Endothelial cell of umbilical vein (primary cell): Measurements from ENCODE around the gene ADGRD2. TPM values are rescaled to one million over a fixed set of nuclear protein-coding genes. Genes with fewer than 3 reads are reported as not detected.

Experiments used
- BruUV-seq: library from RNA; stranded (reverse); fragments of 400-500 nt; replicated peaks from 2 replicates; lab custom pipeline; 2021; lab: Mats Ljungman, UMichigan
- CTCF ChIA-PET: fragments of 300-600, 350-600 bp; sonication (Branson Sonifier 250); formaldehyde crosslinking; loops from one replicate; lab custom pipeline; 2021; ENCODE audit warnings: antibody characterized with exemption, inconsistent platforms; lab: Charles Lee
- POLR2A ChIA-PET: fragments of 300-600, 350-600 bp; sonication (Branson Sonifier 250); formaldehyde crosslinking; loops from one replicate; lab custom pipeline; 2021; ENCODE audit warnings: antibody characterized with exemption, inconsistent platforms; lab: Charles Lee
- DNase-seq: peaks from one replicate; pipeline ENCODE4 v3.0.0-alpha.2; 2011; ENCODE audit warnings: low read depth, low spot score
- FAIRE-seq: peaks from 2 replicates; lab custom pipeline; 2011; peaks lifted over from hg19 to GRCh38; lab: Jason Lieb, UNC
- H2AFZ ChIP-seq: 2 replicates; pipeline ENCODE4 v1.6.0; 2012; ENCODE audit warnings: low read depth, low read length, control low read depth, inconsistent platforms
- H3K27ac ChIP-seq: 2 replicates; pipeline ENCODE4 v1.5.1; 2011; ENCODE audit warnings: low read depth, mild to moderate bottlenecking, control low read depth, low read length, moderate library complexity; ENCODE audit not compliant: insufficient read depth
- H3K27me3 ChIP-seq, 2 experiments: 2 replicates each; pipeline versions ENCODE4 v1.6.0 to v1.6.1; 2011; ENCODE audit warnings: low read length in 2 of 2, mixed read lengths in 1 of 2; ENCODE audit not compliant: control insufficient read depth in 2 of 2, insufficient read depth in 2 of 2
- H3K36me3 ChIP-seq, 2 experiments: 2 replicates in 1 of 2; 3 replicates in 1 of 2; pipeline ENCODE4 v1.5.1; 2011; ENCODE audit warnings: low read length in 2 of 2, mild to moderate bottlenecking in 1 of 2, moderate library complexity in 1 of 2; ENCODE audit not compliant: control insufficient read depth in 2 of 2, insufficient read depth in 2 of 2; ENCODE audit errors: extremely low read depth in 1 of 2
- H3K4me1 ChIP-seq: 3 replicates; pipeline ENCODE4 v1.5.1; 2011; ENCODE audit warnings: mild to moderate bottlenecking, low read length; ENCODE audit not compliant: control insufficient read depth, insufficient read depth; ENCODE audit errors: extremely low read depth
- H3K4me2 ChIP-seq: 2 replicates; pipeline ENCODE4 v1.6.1; 2011; ENCODE audit warnings: low read length, control low read depth, mixed read lengths; ENCODE audit not compliant: insufficient read depth
- H3K4me3 ChIP-seq, 3 experiments: fragments of 200-600 bp in 1 of 3; sonication (generic), shearing (Covaris generic) in 1 of 3; replicated peaks in 1 of 3; 2 replicates each; pipeline ENCODE4 v1.5.1; 2011 to 2016; ENCODE audit warnings: control low read depth in 3 of 3, low read length in 3 of 3, mild to moderate bottlenecking in 2 of 3, inconsistent platforms in 1 of 3, low read depth in 1 of 3, moderate library complexity in 1 of 3; ENCODE audit not compliant: insufficient read depth in 1 of 3
- H3K79me2 ChIP-seq: 2 replicates; pipeline ENCODE4 v1.6.0; 2012; ENCODE audit warnings: low read length, inconsistent platforms; ENCODE audit not compliant: control insufficient read depth, insufficient read depth
- H3K9ac ChIP-seq: replicated peaks from 2 replicates; pipeline ENCODE3; 2011; ENCODE audit warnings: low read length, control low read depth; ENCODE audit not compliant: insufficient read depth; ENCODE audit errors: extremely low read depth
- H3K9me1 ChIP-seq: replicated peaks from 3 replicates; pipeline ENCODE4 v1.6.0; 2011; ENCODE audit warnings: mild to moderate bottlenecking, low read length; ENCODE audit not compliant: control insufficient read depth, insufficient read depth; ENCODE audit errors: extremely low read depth
- H3K9me3 ChIP-seq: replicated peaks from 2 replicates; pipeline ENCODE4 v1.5.1; 2012; ENCODE audit warnings: low read length, inconsistent platforms; ENCODE audit not compliant: control insufficient read depth, insufficient read depth
- H4K20me1 ChIP-seq: replicated peaks from 2 replicates; pipeline ENCODE3; 2011; ENCODE audit warnings: mild to moderate bottlenecking, low read length; ENCODE audit not compliant: control insufficient read depth, insufficient read depth; ENCODE audit errors: extremely low read depth
- EZH2 ChIP-seq: IDR thresholded peaks from 2 replicates; pipeline ENCODE4 v1.6.1; 2012; ENCODE audit warnings: borderline replicate concordance, low read depth, mild to moderate bottlenecking, moderate library complexity, low read length, inconsistent platforms; ENCODE audit not compliant: severe bottlenecking
- FOS ChIP-seq: IDR thresholded peaks from 2 replicates; pipeline ENCODE4 v1.6.1; 2011; ENCODE audit warnings: mild to moderate bottlenecking, low read length, moderate library complexity, borderline replicate concordance; ENCODE audit not compliant: insufficient read depth
- GATA2 ChIP-seq: IDR thresholded peaks from 2 replicates; pipeline ENCODE4 v1.7.0; 2011; ENCODE audit warnings: low read depth, mild to moderate bottlenecking, moderate library complexity, mixed read lengths, low read length; ENCODE audit not compliant: insufficient read length, insufficient read depth
- JUN ChIP-seq: IDR thresholded peaks from 2 replicates; pipeline ENCODE4 v1.6.1; 2011; ENCODE audit warnings: borderline replicate concordance, low read depth; ENCODE audit not compliant: insufficient read length, insufficient read depth
- MYC ChIP-seq: IDR thresholded peaks from one replicate; pipeline ENCODE4 v1.6.1; 2011; ENCODE audit warnings: mild to moderate bottlenecking, low read depth, low read length
- POLR2A ChIP-seq: IDR thresholded peaks from 2 replicates; pipeline ENCODE4 v1.6.1; 2012; ENCODE audit warnings: low read depth, mild to moderate bottlenecking, control low read depth, low read length
- POLR2AphosphoS5 ChIP-seq: IDR thresholded peaks from 2 replicates; pipeline ENCODE4 v1.6.1; 2012; ENCODE audit warnings: low read depth, mild to moderate bottlenecking, control low read depth, low read length, moderate library complexity; ENCODE audit not compliant: insufficient read depth
- dilution Hi-C: fragments of 300-500 bp; cut with MboI; formaldehyde crosslinking; loops from one replicate; pipeline ENCODE4 v1.15.0; 2019; ENCODE audit warnings: low sequenced_read_pairs; ENCODE audit not compliant: extremely low pct_ligation_motif_present
- intact Hi-C: fragments of 100-400 bp; cut with micrococcal nuclease; formaldehyde crosslinking; loops from one replicate; pipeline ENCODE4 v1.10.0; 2022
- polyA plus RNA-seq, 4 experiments: library from polyadenylated mRNA; depleted of rRNA in 3 of 4; stranded (reverse) in 3 of 4; unstranded in 1 of 4; fragments of >200 nt; gene quantifications; 2 replicates each; pipeline versions ENCODE4 v1.2.1 to v1.2.3, GENCODE V29; 2011 to 2012; ENCODE audit warnings: missing spikeins in 1 of 4
- total RNA-seq: library from RNA; stranded (reverse); gene quantifications from 2 replicates; pipeline ENCODE4 v1.2.3, GENCODE V29; 2021
- TF ChIP-seq, protein P1 (sequence below): IDR thresholded peaks from 2 replicates; pipeline ENCODE4 v1.6.1; 2011; ENCODE audit not compliant: insufficient read depth, insufficient read length
- TF ChIP-seq, protein P2 (sequence below), 2 donors: IDR thresholded peaks; 1 replicate in 1 of 2; 2 replicates in 1 of 2; pipeline ENCODE4 v1.5.1; 2011; ENCODE audit warnings: low read length in 2 of 2, mild to moderate bottlenecking in 2 of 2, moderate library complexity in 2 of 2, control low read depth in 1 of 2, inconsistent platforms in 1 of 2, low read depth in 1 of 2; ENCODE audit not compliant: insufficient read depth in 1 of 2; ENCODE audit errors: extremely low read depth in 1 of 2

Gene ADGRD2
- total and polyA plus RNA-seq, 2 donors (not counting 3 experiments of a cell fraction or from before 2014, with no cell fraction given), result not detected

DNA sequence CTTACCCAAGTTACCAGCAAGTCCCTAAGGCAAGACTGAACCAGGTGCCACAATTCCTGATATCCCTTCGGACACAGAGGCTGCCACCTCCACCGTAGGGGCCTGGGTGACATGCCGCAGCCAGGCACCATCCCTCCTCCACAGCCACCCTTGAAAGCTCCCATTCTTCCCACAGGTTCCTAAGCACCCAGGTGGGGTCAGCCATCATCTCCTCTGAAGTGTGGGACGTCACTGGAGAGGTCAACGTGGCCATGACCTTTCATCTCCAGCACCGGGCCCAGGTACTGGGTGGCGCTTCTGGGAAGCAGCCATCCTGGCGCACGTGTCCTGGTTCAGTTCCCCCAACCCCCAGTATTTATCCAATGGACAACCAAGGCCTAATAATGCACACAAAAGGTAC is 8.2 kb downstream of the ADGRD2 start:
- no peak overlapping the region for H3K4me2 ChIP-seq
- no peaks in the 10 kb centered on the region for H3K36me3 ChIP-seq
- dilution Hi-C loops (no loop called here), intact Hi-C loops (no loop called here)
- no peak overlapping the region for H3K27ac ChIP-seq
- no peaks in the 10 kb centered on the region for H3K4me1 ChIP-seq
- DNase-seq (no peak), FAIRE-seq (no peak)
- H3K9me3 ChIP-seq, result no peaks in the 10 kb centered on the region
- BruUV-seq, result no TSS peak
- no peak overlapping the region for H3K4me3 ChIP-seq
- H3K27me3 ChIP-seq, result peaks cover 2 to 3% of the 10 kb centered on the region in 2 experiments
- TF ChIP-seq, protein P1, sequence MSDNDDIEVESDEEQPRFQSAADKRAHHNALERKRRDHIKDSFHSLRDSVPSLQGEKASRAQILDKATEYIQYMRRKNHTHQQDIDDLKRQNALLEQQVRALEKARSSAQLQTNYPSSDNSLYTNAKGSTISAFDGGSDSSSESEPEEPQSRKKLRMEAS, result no peak
- TF ChIP-seq FOS, result no peak
- TF ChIP-seq, protein P2, sequence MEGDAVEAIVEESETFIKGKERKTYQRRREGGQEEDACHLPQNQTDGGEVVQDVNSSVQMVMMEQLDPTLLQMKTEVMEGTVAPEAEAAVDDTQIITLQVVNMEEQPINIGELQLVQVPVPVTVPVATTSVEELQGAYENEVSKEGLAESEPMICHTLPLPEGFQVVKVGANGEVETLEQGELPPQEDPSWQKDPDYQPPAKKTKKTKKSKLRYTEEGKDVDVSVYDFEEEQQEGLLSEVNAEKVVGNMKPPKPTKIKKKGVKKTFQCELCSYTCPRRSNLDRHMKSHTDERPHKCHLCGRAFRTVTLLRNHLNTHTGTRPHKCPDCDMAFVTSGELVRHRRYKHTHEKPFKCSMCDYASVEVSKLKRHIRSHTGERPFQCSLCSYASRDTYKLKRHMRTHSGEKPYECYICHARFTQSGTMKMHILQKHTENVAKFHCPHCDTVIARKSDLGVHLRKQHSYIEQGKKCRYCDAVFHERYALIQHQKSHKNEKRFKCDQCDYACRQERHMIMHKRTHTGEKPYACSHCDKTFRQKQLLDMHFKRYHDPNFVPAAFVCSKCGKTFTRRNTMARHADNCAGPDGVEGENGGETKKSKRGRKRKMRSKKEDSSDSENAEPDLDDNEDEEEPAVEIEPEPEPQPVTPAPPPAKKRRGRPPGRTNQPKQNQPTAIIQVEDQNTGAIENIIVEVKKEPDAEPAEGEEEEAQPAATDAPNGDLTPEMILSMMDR (IDR thresholded peaks at IDR 0.05; ENCODE audit: extremely low read depth in 1 of 2, insufficient read depth in 1 of 2, low read depth in 1 of 2, low read length in 2 of 2), result no peak
- TF ChIP-seq JUN, result no peak
- TF ChIP-seq GATA2, result no peak
- TF ChIP-seq EZH2, result no peak
- TF ChIP-seq MYC, result no peak
- no peak for TF ChIP-seq POLR2A
- no peak for TF ChIP-seq POLR2AphosphoS5
- H3K79me2 ChIP-seq, result no peaks in the 10 kb centered on the region
- no peak overlapping the region for H3K9ac ChIP-seq
- no peaks in the 10 kb centered on the region for H4K20me1 ChIP-seq
- H3K9me1 ChIP-seq, result no peaks in the 10 kb centered on the region
- POLR2A ChIA-PET, result no interaction called here
- CTCF ChIA-PET, result no interaction called here
- no peak overlapping the region for H2AFZ ChIP-seq
